HG03432 (cell line): ENCODE data around the gene DMTF1.
A peak's percentile ranks its signal among the peaks of the same experiment; 100 is the strongest.
"Not testable (repeated sequence)": the region's sequence is repeated elsewhere in the genome, so short reads cannot be mapped to it uniquely, and the experiment has no call there.

Experiments used
- ATAC-seq: cut with Tn5 transposase; IDR thresholded peaks from one replicate; pipeline ENCODE4 v1.9.1; 2021; ENCODE audit warnings: mild to moderate bottlenecking, moderate library complexity; ENCODE audit not compliant: unreplicated experiment

The DMTF1 gene

GRCh38 chr7:87220026-87220733 is 67.9 kb downstream of the DMTF1 start:
- peak; percentile 46 for ATAC-seq

- ATAC-seq, result no peak
Observed at GRCh38 chr7:87220734-87221215, 68.5 kb downstream of the DMTF1 start.

- ATAC-seq, result no peak
Observed at GRCh38 chr7:87223666-87224065, 71.4 kb downstream of the DMTF1 start.

GRCh38 chr7:87225696-87226095 is 73.4 kb downstream of the DMTF1 start:
- no peak for ATAC-seq

GRCh38 chr7:87226495-87226894 is 74.2 kb downstream of the DMTF1 start:
- ATAC-seq, result peak; percentile 71

- ATAC-seq, result no peak
Observed at GRCh38 chr7:87231258-87231657, 79.0 kb downstream of the DMTF1 start.

GRCh38 chr7:87231711-87232110 is 79.5 kb downstream of the DMTF1 start:
- no peak for ATAC-seq

- ATAC-seq, result no peak
Observed at GRCh38 chr7:87234949-87235348, 82.7 kb downstream of the DMTF1 start.

GRCh38 chr7:87238464-87239051 is 86.3 kb downstream of the DMTF1 start:
- ATAC-seq, result not testable (repeated sequence)

GRCh38 chr7:87245671-87246070 is 93.4 kb downstream of the DMTF1 start:
- not testable (repeated sequence) for ATAC-seq
